K562 (cell line): ENCODE data around the gene TMEM184C. TPM values are rescaled to one million over a fixed set of nuclear protein-coding genes. Genes with fewer than 3 reads are reported as not detected.

Experiments used
- ATAC-seq: fragments of 200-7000 bp; cut with Tn5 transposase; 3 replicates; pipeline ENCODE4 v1.9.1; 2020; ENCODE audit warnings: moderate library complexity
- BruUV-seq: library from RNA; stranded (reverse); fragments of 400-500 nt; replicated peaks from 2 replicates; lab custom pipeline; 2021; lab: Mats Ljungman, UMichigan
- CTCF ChIA-PET: fragments of 300-600 bp; formaldehyde crosslinking; extraction: SDS; loops from one replicate; lab custom pipeline; 2021; ENCODE audit warnings: low intra/inter-chr PET ratio; lab: Yijun Ruan, JAX
- POLR2A ChIA-PET: fragments of 300-600, 350-650 bp; sonication (Branson Sonifier 250); formaldehyde crosslinking; extraction: SDS; loops from one replicate; lab custom pipeline; 2021; ENCODE audit warnings: antibody characterized with exemption, inconsistent platforms; lab: Yijun Ruan, JAX
- DNase-seq, 4 experiments: peaks; one replicate each; pipeline versions ENCODE4 v3.0.0 to v3.0.0-alpha.2; 2011 to 2018; ENCODE audit warnings: low spot score in 3 of 4, mixed read lengths in 3 of 4; ENCODE audit errors: extremely low read depth in 1 of 4
- FAIRE-seq: peaks from 2 replicates; lab custom pipeline; 2011; peaks lifted over from hg19 to GRCh38; lab: Jason Lieb, UNC
- H2AFZ ChIP-seq: 2 replicates; pipeline ENCODE4 v1.6.0; 2011; ENCODE audit warnings: low read depth, low read length, control low read depth, inconsistent platforms
- H3K27ac ChIP-seq: fragments of 200-600 bp; 3 replicates; pipeline ENCODE4 v1.8.0; 2011; ENCODE audit warnings: low read depth, mild to moderate bottlenecking, control low read depth, inconsistent platforms, low read length, moderate library complexity, mixed read lengths; ENCODE audit errors: extremely low read depth
- H3K27me3 ChIP-seq, 2 experiments: fragments of 300-600 bp in 1 of 2; 2 replicates in 1 of 2; 3 replicates in 1 of 2; pipeline versions ENCODE4 v1.6.0 to v1.8.0; 2011; ENCODE audit warnings: inconsistent platforms in 2 of 2, low read length in 2 of 2, mild to moderate bottlenecking in 1 of 2, mixed read lengths in 1 of 2, moderate library complexity in 1 of 2; ENCODE audit not compliant: control insufficient read depth in 2 of 2, insufficient read depth in 2 of 2
- H3K36me3 ChIP-seq: fragments of 300-600 bp; 3 replicates; pipeline ENCODE4 v1.8.0; 2011; ENCODE audit warnings: mild to moderate bottlenecking, low read length, inconsistent platforms; ENCODE audit not compliant: control insufficient read depth, insufficient read depth
- H3K4me1 ChIP-seq, 2 experiments: fragments of 200-600 bp in 1 of 2; replicated peaks in 1 of 2; 2 replicates in 1 of 2; 3 replicates in 1 of 2; pipeline versions ENCODE4 v1.5.1 to v1.8.0; 2011; ENCODE audit warnings: inconsistent platforms in 2 of 2, low read length in 2 of 2, mild to moderate bottlenecking in 1 of 2, mixed read lengths in 1 of 2, moderate library complexity in 1 of 2; ENCODE audit not compliant: control insufficient read depth in 2 of 2, insufficient read depth in 2 of 2
- H3K4me2 ChIP-seq: 2 replicates; pipeline ENCODE4 v1.6.1; 2011; ENCODE audit warnings: low read length, control low read depth, inconsistent platforms, mixed read lengths; ENCODE audit not compliant: insufficient read depth
- H3K4me3 ChIP-seq: fragments of 200-600 bp; sonication (generic), shearing (Covaris generic); 2 replicates; pipeline ENCODE4 v1.5.1; 2016; ENCODE audit warnings: control low read depth, inconsistent platforms
- H3K79me2 ChIP-seq: fragments of 200-600 bp; 3 replicates; pipeline ENCODE4 v1.8.0; 2011; ENCODE audit warnings: low read length, inconsistent platforms; ENCODE audit not compliant: control insufficient read depth, insufficient read depth
- H3K9ac ChIP-seq, 2 experiments: 2 replicates each; pipeline versions ENCODE4 v1.6.0 to v1.6.1; 2011; ENCODE audit warnings: low read depth in 2 of 2, low read length in 2 of 2, control low read depth in 1 of 2, inconsistent platforms in 1 of 2, mild to moderate bottlenecking in 1 of 2, mixed read lengths in 1 of 2; ENCODE audit not compliant: insufficient read depth in 1 of 2
- H3K9me1 ChIP-seq: one replicate; pipeline ENCODE4 v1.6.0; 2011; ENCODE audit warnings: inconsistent platforms, mild to moderate bottlenecking, low read length, moderate library complexity; ENCODE audit not compliant: control insufficient read depth, insufficient read depth
- H3K9me3 ChIP-seq: replicated peaks from 2 replicates; pipeline ENCODE4 v1.5.1; 2011; ENCODE audit warnings: low read depth, low read length, inconsistent platforms; ENCODE audit not compliant: control insufficient read depth, insufficient read depth
- H4K20me1 ChIP-seq: replicated peaks from 2 replicates; pipeline ENCODE4 v1.6.1; 2011; ENCODE audit warnings: low read length, inconsistent platforms, mixed read lengths; ENCODE audit not compliant: control insufficient read depth, insufficient read depth
- BRD4 ChIP-seq: fragments of 200-600 bp; sonication (generic); IDR thresholded peaks from 2 replicates; pipeline ENCODE4 v1.6.1; 2017; ENCODE audit warnings: inconsistent platforms
- CEBPZ ChIP-seq: fragments of 150-350 bp; IDR thresholded peaks from 2 replicates; pipeline ENCODE4 v1.6.1; 2014; ENCODE audit warnings: low read depth, mild to moderate bottlenecking, low read length, borderline replicate concordance
- DACH1 ChIP-seq: fragments of 450-650 bp; IDR thresholded peaks from 2 replicates; pipeline ENCODE4 v1.6.1; 2018; ENCODE audit not compliant: partially characterized antibody
- HMG20B ChIP-seq: fragments of 250-450 bp; sonication (Bioruptor Pico); IDR thresholded peaks from 2 replicates; pipeline ENCODE4 v1.5.0; 2021; ENCODE audit warnings: mild to moderate bottlenecking
- HNRNPLL ChIP-seq: fragments of 200-400 bp; formaldehyde crosslinking; IDR thresholded peaks from 2 replicates; pipeline ENCODE4 v1.6.1; 2017; ENCODE audit warnings: low read length, low read depth, mild to moderate bottlenecking; ENCODE audit not compliant: poor library complexity, severe bottlenecking
- KAT8 ChIP-seq: fragments of 450-650 bp; IDR thresholded peaks from 2 replicates; pipeline ENCODE4 v1.6.1; 2016; ENCODE audit warnings: low read depth, mild to moderate bottlenecking
- MTA2 ChIP-seq: fragments of 450-650 bp; IDR thresholded peaks from 2 replicates; pipeline ENCODE4 v1.6.1; 2016; ENCODE audit warnings: low read depth
- POLR3G ChIP-seq: IDR thresholded peaks from 2 replicates; pipeline ENCODE4 v1.6.1; 2011; ENCODE audit not compliant: insufficient read length, insufficient replicate concordance; ENCODE audit errors: extremely low read depth
- SP2 ChIP-seq: IDR thresholded peaks from 2 replicates; pipeline ENCODE4 v1.6.1; 2011; ENCODE audit warnings: mild to moderate bottlenecking, low read depth, low read length, moderate library complexity; ENCODE audit not compliant: poor library complexity, severe bottlenecking; ENCODE audit errors: extremely low read depth
- SUPT5H ChIP-seq: fragments of 450-650 bp; IDR thresholded peaks from 2 replicates; pipeline ENCODE4 v1.6.1; 2016
- ZNF311 ChIP-seq: fragments of 250-450 bp; sonication (Bioruptor Pico); IDR thresholded peaks from 2 replicates; pipeline ENCODE4 v1.4.0; 2020; ENCODE audit warnings: mild to moderate bottlenecking, moderate library complexity
- ZNF398 ChIP-seq: fragments of 250-450 bp; sonication (Bioruptor Pico); IDR thresholded peaks from 2 replicates; pipeline ENCODE4 v1.8.0; 2021; ENCODE audit warnings: moderate library complexity, mild to moderate bottlenecking, inconsistent platforms
- WGBS: fragments of 100-300 bp; shearing (Covaris generic); methylation state at CpG from one replicate; pipeline ENCODE4 v1.1.6; 2016; ENCODE audit warnings: low coverage, mixed read lengths; ENCODE audit not compliant: insufficient coverage; ENCODE audit errors: missing lambda C conversion rate; 5-methylcytosine and 5-hydroxymethylcytosine counted together
- in situ Hi-C: fragments of 300-500 bp; cut with MboI; formaldehyde crosslinking; loops from 4 replicates; pipeline ENCODE4 v1.15.0; 2018; ENCODE audit warnings: inconsistent platforms, mixed read lengths
- intact Hi-C: fragments of 100-400 bp; cut with micrococcal nuclease; formaldehyde crosslinking; loops from 2 replicates; pipeline ENCODE4 v1.14.2; 2022
- polyA plus RNA-seq, 8 experiments: library from polyadenylated mRNA; depleted of rRNA in 4 of 8; stranded (reverse) in 5 of 8; unstranded in 3 of 8; fragments of >200 nt; fragmentation: Nextera tagmentation in 2 of 8; fragmentation: Illumina TruSeq in 1 of 8; extraction: Ambion mirVana in 2 of 8; extraction: Trizol in 1 of 8; gene quantifications; 2 replicates each; pipeline versions ENCODE4 v1.2.1 to v1.2.3, GENCODE V29; 2011 to 2014; ENCODE audit warnings: inconsistent platforms in 1 of 8, missing spikeins in 1 of 8
- total RNA-seq, 7 experiments: library from RNA; depleted of rRNA in 6 of 7; stranded (reverse); fragments of >200 nt in 6 of 7; fragmentation: Illumina TruSeq in 2 of 7; extraction: Trizol in 2 of 7; gene quantifications; 2 replicates each; pipeline versions ENCODE4 v1.2.1 to v1.2.3, GENCODE V29; 2011 to 2021; ENCODE audit warnings: low replicate concordance in 1 of 7

TMEM184C gene
- total and polyA plus RNA-seq, 9 of the 15 experiments (the other 6 are each of a cell fraction or from before 2014, with no cell fraction given), result 3.9 to 24.2 (median 18.2) TPM

- in situ Hi-C loops, result no loop called here
- no peaks in the 10 kb centered on the region for H3K9me1 ChIP-seq
- DNase-seq (no peak), ATAC-seq (no peak), FAIRE-seq (no peak)
- H3K79me2 ChIP-seq, result no peaks in the 10 kb centered on the region; the same call in 2 of the 3 replicates
- no peak overlapping the region for H3K4me2 ChIP-seq
- no peak overlapping the region for H3K27ac ChIP-seq
- no TSS peak for BruUV-seq
- H2AFZ ChIP-seq, result no peak overlapping the region
- H3K9me3 ChIP-seq, result no peaks in the 10 kb centered on the region
- TF ChIP-seq ZNF398 (CRISPR knock-in tag), result no peak
- TF ChIP-seq HMG20B, result no peak
- no peak for TF ChIP-seq ZNF311 (CRISPR knock-in tag)
- H3K4me3 ChIP-seq, result no peak overlapping the region
- no peaks in the 10 kb centered on the region for H4K20me1 ChIP-seq
- peaks cover 33% of the 10 kb centered on the region for H3K36me3 ChIP-seq
- H3K9ac ChIP-seq, result no peak overlapping the region
- ChIA-PET CTCF (no interaction called here), POLR2A (interaction anchor here (0.7 kb wide), 1 partner anchor 19 kb away, joined by 3 read pairs; no protein-coding TSS in a partner anchor)
- H3K27me3 ChIP-seq, result no peaks in the 10 kb centered on the region
- WGBS, result 100% methylated on average over 1 of the region's 1 CpG
- intact Hi-C loops, result no loop called here
- H3K4me1 ChIP-seq, result no peaks in the 10 kb centered on the region
Measured at GRCh38 chr4:147674496-147674895, 57.3 kb downstream of the TMEM184C start.

- ATAC-seq (no peak), DNase-seq (no peak), FAIRE-seq (no peak)
- POLR2A ChIA-PET, result no interaction called here
- WGBS, result 85% methylated on average over 5 of the region's 5 CpGs
- H3K9ac ChIP-seq, result no peak overlapping the region
- H4K20me1 ChIP-seq, result no peaks in the 10 kb centered on the region
- H3K9me1 ChIP-seq, result no peaks in the 10 kb centered on the region
- no peak overlapping the region for H3K4me2 ChIP-seq
- in situ Hi-C loops (no loop called here), intact Hi-C loops (no loop called here)
- no peak overlapping the region for H3K4me3 ChIP-seq
- H3K27ac ChIP-seq, result no peak overlapping the region
- no peak overlapping the region for H2AFZ ChIP-seq
- CTCF ChIA-PET, result no interaction called here
- no peaks in the 10 kb centered on the region for H3K9me3 ChIP-seq
- H3K27me3 ChIP-seq, result no peaks in the 10 kb centered on the region
- peaks cover 0 to 4% of the 10 kb centered on the region in 2 experiments; a peak in 2 of 5 replicates for H3K4me1 ChIP-seq
- no TSS peak for BruUV-seq
- H3K79me2 ChIP-seq, result peaks cover 23% of the 10 kb centered on the region
- peaks cover 26% of the 10 kb centered on the region for H3K36me3 ChIP-seq
- no peak for TF ChIP-seq CEBPZ
- TF ChIP-seq POLR3G, result no peak
- no peak for TF ChIP-seq MTA2
- no peak for TF ChIP-seq KAT8
- no peak for TF ChIP-seq SUPT5H
- no peak for TF ChIP-seq BRD4
- TF ChIP-seq HNRNPLL, result no peak
- no peak for TF ChIP-seq DACH1
- TF ChIP-seq SP2, result no peak
Measured at GRCh38 chr4:147678106-147678505, 60.9 kb downstream of the TMEM184C start.
